GM21825 (cell line): ENCODE results near the gene OR1K1.

Experiments used
- ATAC-seq: cut with Tn5 transposase; IDR thresholded peaks from one replicate; pipeline ENCODE4 v1.9.1; 2021; ENCODE audit warnings: mild to moderate bottlenecking, moderate library complexity; ENCODE audit not compliant: unreplicated experiment

The OR1K1 gene

DNA sequence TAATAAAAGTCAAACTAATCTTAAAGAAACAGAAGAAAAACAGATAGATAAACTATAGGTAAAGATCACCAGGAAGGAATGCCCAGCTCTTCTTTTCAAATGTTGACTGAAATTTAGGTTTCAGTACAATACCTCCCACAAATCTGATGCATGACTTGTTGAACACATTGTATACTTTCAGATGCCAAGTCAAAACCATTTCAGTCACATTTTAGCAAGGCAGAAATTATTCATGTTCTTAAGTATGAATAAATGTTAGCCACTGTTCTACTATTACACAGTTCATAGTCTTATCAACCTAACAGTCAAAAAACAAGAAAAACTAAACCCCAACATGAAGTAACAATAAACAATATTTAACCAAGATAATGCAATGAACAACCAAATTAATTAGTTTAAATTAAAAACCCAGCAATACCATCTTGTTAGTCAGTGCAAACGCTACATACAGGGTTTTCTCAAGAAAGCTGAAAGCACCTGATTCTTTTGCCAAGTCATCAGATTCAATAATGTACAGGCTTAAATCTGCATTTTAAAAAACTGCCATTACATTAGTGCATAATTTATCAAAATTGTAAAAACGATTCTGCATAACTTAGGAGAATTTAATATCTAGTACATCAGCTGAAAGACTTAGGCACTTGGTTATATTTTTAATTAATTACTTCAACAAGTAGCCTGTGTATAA lies 48.5 kb downstream of the OR1K1 start:
- ATAC-seq, result no peak
